HEK293T (cell line): ENCODE results near the gene CAMK2D.

Experiments
- ARNT ChIP-seq: fragments of 450-650 bp; IDR thresholded peaks from 2 replicates; pipeline ENCODE4 v1.6.1; 2017; ENCODE audit warnings: mild to moderate bottlenecking
- BHLHE40 ChIP-seq: fragments of 450-650 bp; IDR thresholded peaks from 2 replicates; pipeline ENCODE4 v1.6.1; 2016; ENCODE audit warnings: mild to moderate bottlenecking, moderate library complexity, borderline replicate concordance
- FOXM1 ChIP-seq: fragments of 450-650 bp; IDR thresholded peaks from 2 replicates; pipeline ENCODE4 v1.6.1; 2017; ENCODE audit warnings: mild to moderate bottlenecking, borderline replicate concordance
- HDGF ChIP-seq: fragments of 450-650 bp; IDR thresholded peaks from 2 replicates; pipeline ENCODE4 v1.6.1; 2017; ENCODE audit warnings: antibody characterized with exemption, borderline replicate concordance
- SP1 ChIP-seq: fragments of 450-650 bp; IDR thresholded peaks from 2 replicates; pipeline ENCODE4 v1.6.1; 2017
- SUZ12 ChIP-seq: fragments of 450-650 bp; IDR thresholded peaks from 2 replicates; pipeline ENCODE4 v1.6.1; 2016; ENCODE audit warnings: mild to moderate bottlenecking
- ZNF384 ChIP-seq: fragments of 450-650 bp; IDR thresholded peaks from 2 replicates; pipeline ENCODE4 v1.6.1; 2016

DNA sequence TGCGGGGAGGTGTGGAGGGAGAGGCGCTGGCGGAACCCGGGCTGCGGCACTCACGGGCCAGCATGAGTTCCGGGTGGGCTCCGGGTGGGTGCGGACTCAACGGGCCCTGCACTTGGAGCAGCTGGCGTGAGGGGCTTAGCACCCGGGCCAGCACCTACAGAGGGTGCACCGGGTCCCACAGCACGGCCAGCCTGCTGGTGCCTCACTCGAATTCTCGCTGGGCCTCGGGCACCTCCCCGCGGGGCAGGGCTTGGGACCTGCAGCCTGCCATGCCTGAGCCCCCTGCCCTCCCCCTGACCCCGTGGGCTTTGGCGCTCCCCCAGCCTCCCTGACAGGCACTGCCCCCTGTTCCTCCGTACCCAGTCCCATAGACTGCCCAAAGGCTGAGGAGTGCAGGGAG lies 10.8 kb upstream of the CAMK2D start:
- TF ChIP-seq BHLHE40: no peak
- TF ChIP-seq SP1: no peak
- no peak for TF ChIP-seq SUZ12
- no peak for TF ChIP-seq FOXM1
- no peak for TF ChIP-seq HDGF
- no peak for TF ChIP-seq ZNF384
- TF ChIP-seq ARNT: no peak
